ENCODE results near the gene FGD6. TPM values are rescaled to one million over a fixed set of nuclear protein-coding genes. Genes with fewer than 3 reads are reported as not detected.
"Not testable (repeated sequence)": the region's sequence is repeated elsewhere in the genome, so short reads cannot be mapped to it uniquely, and the experiment has no call there.

The FGD6 gene
- total and polyA plus RNA-seq, 4 donors: 2.4 to 26.4 (median 9.0) TPM

- Histone ChIP-seq H3K4me3 (no peak overlapping the region), H3K36me3 (ENCODE audit: control insufficient read depth in 4 of 4, insufficient read depth in 4 of 4, low read length in 4 of 4) (peaks cover 0 to 4% (median 2%) of the 10 kb centered on the region in 4 donors), H3K9ac (ENCODE audit: insufficient read depth in 1 of 2, low read length in 2 of 2) (no peak overlapping the region), H3K9me3 (ENCODE audit: control insufficient read depth in 4 of 4, insufficient read depth in 3 of 4, low read length in 3 of 4) (no peaks in the 10 kb centered on the region), H3K27ac (ENCODE audit: low read depth in 1 of 2, low read length in 1 of 2) (no peak overlapping the region), H3K4me1 (ENCODE audit: control insufficient read depth in 5 of 5, insufficient read depth in 5 of 5, low read length in 5 of 5) (peaks cover 0 to 4% (median 0%) of the 10 kb centered on the region in 5 donors), H3K27me3 (ENCODE audit: control insufficient read depth in 3 of 3, insufficient read depth in 3 of 3, low read length in 2 of 3) (no peaks in the 10 kb centered on the region)
- DNase-seq (no peak), ATAC-seq (ENCODE audit: insufficient read depth, low FRiP score) (no peak)
- TF ChIP-seq, protein P1, sequence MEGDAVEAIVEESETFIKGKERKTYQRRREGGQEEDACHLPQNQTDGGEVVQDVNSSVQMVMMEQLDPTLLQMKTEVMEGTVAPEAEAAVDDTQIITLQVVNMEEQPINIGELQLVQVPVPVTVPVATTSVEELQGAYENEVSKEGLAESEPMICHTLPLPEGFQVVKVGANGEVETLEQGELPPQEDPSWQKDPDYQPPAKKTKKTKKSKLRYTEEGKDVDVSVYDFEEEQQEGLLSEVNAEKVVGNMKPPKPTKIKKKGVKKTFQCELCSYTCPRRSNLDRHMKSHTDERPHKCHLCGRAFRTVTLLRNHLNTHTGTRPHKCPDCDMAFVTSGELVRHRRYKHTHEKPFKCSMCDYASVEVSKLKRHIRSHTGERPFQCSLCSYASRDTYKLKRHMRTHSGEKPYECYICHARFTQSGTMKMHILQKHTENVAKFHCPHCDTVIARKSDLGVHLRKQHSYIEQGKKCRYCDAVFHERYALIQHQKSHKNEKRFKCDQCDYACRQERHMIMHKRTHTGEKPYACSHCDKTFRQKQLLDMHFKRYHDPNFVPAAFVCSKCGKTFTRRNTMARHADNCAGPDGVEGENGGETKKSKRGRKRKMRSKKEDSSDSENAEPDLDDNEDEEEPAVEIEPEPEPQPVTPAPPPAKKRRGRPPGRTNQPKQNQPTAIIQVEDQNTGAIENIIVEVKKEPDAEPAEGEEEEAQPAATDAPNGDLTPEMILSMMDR (IDR thresholded peaks at IDR 0.05; ENCODE audit: control extremely low read depth, extremely low read depth): no peak
Observed at GRCh38 chr12:95239216-95239615, 21.9 kb upstream of the FGD6 start.

DNA sequence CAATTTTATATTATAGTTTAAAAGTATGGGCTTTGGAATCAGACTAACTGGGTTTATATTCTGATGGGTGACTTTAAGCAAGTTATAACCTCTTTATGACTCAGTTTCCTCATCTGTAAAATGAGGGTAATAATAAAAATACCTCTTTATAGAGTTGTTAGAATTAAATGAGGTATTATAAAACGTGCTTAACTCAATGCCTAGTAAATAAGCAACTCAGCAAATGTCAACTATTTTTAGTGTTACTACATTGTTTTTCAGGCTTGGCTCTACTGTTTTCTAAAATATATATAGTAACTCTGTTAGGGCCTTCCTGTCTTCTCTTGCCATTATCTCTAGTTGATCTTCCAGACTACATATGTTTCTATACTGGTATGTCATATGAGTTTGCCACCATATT is 20.9 kb upstream of the FGD6 start:
- Histone ChIP-seq H3K4me3 (no peak overlapping the region), H3K36me3 (ENCODE audit: control insufficient read depth in 4 of 4, insufficient read depth in 4 of 4, low read length in 4 of 4) (peaks cover 0 to 3% (median under 1%) of the 10 kb centered on the region in 4 donors), H3K4me1 (ENCODE audit: control insufficient read depth in 5 of 5, insufficient read depth in 5 of 5, low read length in 5 of 5) (peaks cover 0 to 4% (median 0%) of the 10 kb centered on the region in 5 donors), H3K27me3 (ENCODE audit: control insufficient read depth in 3 of 3, insufficient read depth in 3 of 3, low read length in 2 of 3) (no peaks in the 10 kb centered on the region), H3K27ac (ENCODE audit: low read depth in 1 of 2, low read length in 1 of 2) (no peak overlapping the region), H3K9me3 (ENCODE audit: control insufficient read depth in 4 of 4, insufficient read depth in 3 of 4, low read length in 3 of 4) (no peaks in the 10 kb centered on the region), H3K9ac (ENCODE audit: insufficient read depth in 1 of 2, low read length in 2 of 2) (no peak overlapping the region)
- DNase-seq (no peak), ATAC-seq (ENCODE audit: insufficient read depth, low FRiP score) (no peak)
- WGBS, 2 donors: 70 to 91% methylated on average over 1 of the region's 1 CpG
- TF ChIP-seq, protein P1 (IDR thresholded peaks at IDR 0.05; ENCODE audit: control extremely low read depth, extremely low read depth): no peak

GRCh38 chr12:95237315-95237714 is 20.0 kb upstream of the FGD6 start:
- TF ChIP-seq, protein P1 (IDR thresholded peaks at IDR 0.05; ENCODE audit: control extremely low read depth, extremely low read depth): no peak
- Histone ChIP-seq H3K36me3 (ENCODE audit: control insufficient read depth in 4 of 4, insufficient read depth in 4 of 4, low read length in 4 of 4) (peaks cover 0 to 2% (median 0%) of the 10 kb centered on the region in 4 donors), H3K27me3 (ENCODE audit: control insufficient read depth in 3 of 3, insufficient read depth in 3 of 3, low read length in 2 of 3) (no peaks in the 10 kb centered on the region), H3K27ac (ENCODE audit: low read depth in 1 of 2, low read length in 1 of 2) (no peak overlapping the region), H3K4me3 (no peak overlapping the region), H3K4me1 (ENCODE audit: control insufficient read depth in 5 of 5, insufficient read depth in 5 of 5, low read length in 5 of 5) (peaks cover 0 to 8% (median 0%) of the 10 kb centered on the region in 5 donors), H3K9ac (ENCODE audit: insufficient read depth in 1 of 2, low read length in 2 of 2) (no peak overlapping the region), H3K9me3 (ENCODE audit: control insufficient read depth in 4 of 4, insufficient read depth in 3 of 4, low read length in 3 of 4) (no peaks in the 10 kb centered on the region)
- 56 to 67% methylated on average over 1 of the region's 1 CpG for WGBS, 2 donors
- ATAC-seq (ENCODE audit: insufficient read depth, low FRiP score) (no peak), DNase-seq (no peak)

GRCh38 chr12:95235621-95236020 is 18.4 kb upstream of the FGD6 start:
- not testable (repeated sequence) for H3K27ac ChIP-seq (ENCODE audit: low read depth in 1 of 2, low read length in 1 of 2); H3K4me3 ChIP-seq; ATAC-seq (ENCODE audit: insufficient read depth, low FRiP score); H3K9me3 ChIP-seq (ENCODE audit: control insufficient read depth in 4 of 4, insufficient read depth in 3 of 4, low read length in 3 of 4); H3K36me3 ChIP-seq (ENCODE audit: control insufficient read depth in 4 of 4, insufficient read depth in 4 of 4, low read length in 4 of 4); H3K27me3 ChIP-seq (ENCODE audit: control insufficient read depth in 3 of 3, insufficient read depth in 3 of 3, low read length in 2 of 3); DNase-seq; H3K9ac ChIP-seq (ENCODE audit: insufficient read depth in 1 of 2, low read length in 2 of 2)
- H3K4me1 ChIP-seq (ENCODE audit: control insufficient read depth in 5 of 5, insufficient read depth in 5 of 5, low read length in 5 of 5): peaks cover 0 to 10% (median 2%) of the 10 kb centered on the region in 5 donors
- WGBS, 2 donors: 95% methylated on average over 14 to 31 of the region's 31 CpGs

DNA sequence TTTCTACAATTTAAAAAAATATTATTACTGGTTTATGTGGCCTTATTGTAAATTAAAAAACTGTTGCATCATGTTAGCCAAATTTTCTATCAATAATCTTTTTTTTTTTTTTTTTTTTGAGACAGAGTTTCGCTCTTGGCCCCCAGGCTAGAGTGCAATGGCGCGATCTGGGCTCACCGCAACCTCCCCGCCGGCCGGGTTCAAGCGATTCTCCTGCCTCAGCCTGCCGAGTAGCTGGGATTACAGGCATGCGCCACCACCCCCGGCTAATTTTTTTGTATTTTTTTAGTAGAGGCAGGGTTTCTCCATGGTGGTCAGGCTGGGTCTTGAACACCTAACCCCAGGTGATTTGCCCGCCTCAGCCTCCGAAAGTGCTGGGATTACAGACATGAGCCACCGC is 16.9 kb upstream of the FGD6 start:
- not testable (repeated sequence) for H3K36me3 ChIP-seq (ENCODE audit: control insufficient read depth in 4 of 4, insufficient read depth in 4 of 4, low read length in 4 of 4); H3K9ac ChIP-seq (ENCODE audit: insufficient read depth in 1 of 2, low read length in 2 of 2); H3K9me3 ChIP-seq (ENCODE audit: control insufficient read depth in 4 of 4, insufficient read depth in 3 of 4, low read length in 3 of 4); H3K27me3 ChIP-seq (ENCODE audit: control insufficient read depth in 3 of 3, insufficient read depth in 3 of 3, low read length in 2 of 3); H3K4me3 ChIP-seq; ATAC-seq (ENCODE audit: insufficient read depth, low FRiP score); DNase-seq; H3K27ac ChIP-seq (ENCODE audit: low read depth in 1 of 2, low read length in 1 of 2)
- peaks cover 0 to 12% (median 4%) of the 10 kb centered on the region in 5 donors for H3K4me1 ChIP-seq (ENCODE audit: control insufficient read depth in 5 of 5, insufficient read depth in 5 of 5, low read length in 5 of 5)
- 98 to 99% methylated on average over 14 of the region's 14 CpGs for WGBS, 2 donors
